Tibial artery (tissue), 4 donors: Measurements from ENCODE around the gene PAQR5.
"Not testable (repeated sequence)": the region's sequence is repeated elsewhere in the genome, so short reads cannot be mapped to it uniquely, and the experiment has no call there.

ENCODE experiments used
- DNase-seq, 2 donors: peaks; one replicate each; pipeline ENCODE4 v3.0.0-alpha.2; 2019
- H3K27ac ChIP-seq, 2 donors: fragments of 200-600 bp; sonication (generic) in 1 of 2; 1 replicate in 1 of 2; 2 replicates in 1 of 2; pipeline ENCODE4 v1.5.1; 2018 to 2019; ENCODE audit warnings: mild to moderate bottlenecking in 1 of 2
- H3K27me3 ChIP-seq, 2 donors: fragments of 200-600 bp; sonication (generic) in 1 of 2; one replicate each; pipeline versions ENCODE4 v1.5.1 to v1.6.0; 2016 to 2019
- H3K36me3 ChIP-seq, 3 donors: fragments of 200-600 bp; sonication (generic) in 2 of 3; one replicate each; pipeline ENCODE4 v1.5.1; 2016 to 2019; ENCODE audit warnings: mild to moderate bottlenecking in 2 of 3
- H3K4me1 ChIP-seq, 4 donors: fragments of 200-600 bp; sonication (generic) in 2 of 4; 1 replicate in 3 of 4; 2 replicates in 1 of 4; pipeline ENCODE4 v1.5.1; 2016 to 2019
- H3K4me3 ChIP-seq, 2 donors: fragments of 200-600 bp; sonication (generic) in 1 of 2; 1 replicate in 1 of 2; 2 replicates in 1 of 2; pipeline ENCODE4 v1.5.1; 2018 to 2019; ENCODE audit warnings: mild to moderate bottlenecking in 2 of 2
- H3K9me3 ChIP-seq, 3 donors: fragments of 200-600 bp; sonication (generic) in 1 of 3; one replicate each; pipeline ENCODE4 v1.5.1; 2016 to 2019
- CTCF ChIP-seq, 2 experiments: fragments of 200-600 bp in 1 of 2; fragments of 450-650 bp in 1 of 2; IDR thresholded peaks; one replicate each; pipeline ENCODE4 v1.5.1; 2017 to 2019; ENCODE audit warnings: antibody characterized with exemption in 2 of 2, mild to moderate bottlenecking in 1 of 2, moderate library complexity in 1 of 2
- intact Hi-C: fragments of 100-400 bp; cut with DNase I; formaldehyde crosslinking; loops from one replicate; pipeline ENCODE4 v1.15.0; 2023; ENCODE audit warnings: low total_unique reads

The PAQR5 gene

GRCh38 chr15:69325456-69325971, 26.8 kb downstream of the PAQR5 start:
- H3K27me3 ChIP-seq, result peaks cover 0 to 20% of the 10 kb centered on the region in 2 donors
- H3K36me3 ChIP-seq, result no peaks in the 10 kb centered on the region
- no peaks in the 10 kb centered on the region for H3K9me3 ChIP-seq
- no peak overlapping the region for H3K4me3 ChIP-seq
- DNase-seq, result no peak
- H3K27ac ChIP-seq, result no peak overlapping the region
- no peaks in the 10 kb centered on the region for H3K4me1 ChIP-seq
- intact Hi-C loops, result no loop called here
- no peak for TF ChIP-seq CTCF (IDR thresholded peaks at IDR 0.05)

GRCh38 chr15:69328080-69328479, 29.4 kb downstream of the PAQR5 start:
- DNase-seq, result no peak
- no peaks in the 10 kb centered on the region for H3K4me1 ChIP-seq
- peaks cover 0 to 13% of the 10 kb centered on the region in 2 donors for H3K27me3 ChIP-seq
- intact Hi-C loops, result no loop called here
- H3K27ac ChIP-seq, result no peak overlapping the region
- no peaks in the 10 kb centered on the region for H3K9me3 ChIP-seq
- no peaks in the 10 kb centered on the region for H3K36me3 ChIP-seq
- no peak overlapping the region for H3K4me3 ChIP-seq
- no peak for TF ChIP-seq CTCF (IDR thresholded peaks at IDR 0.05)

- no peak overlapping the region for H3K4me3 ChIP-seq
- no peak for DNase-seq
- H3K27ac ChIP-seq, result no peak overlapping the region
- H3K9me3 ChIP-seq, result no peaks in the 10 kb centered on the region
- no peak for TF ChIP-seq CTCF (IDR thresholded peaks at IDR 0.05)
- H3K36me3 ChIP-seq, result no peaks in the 10 kb centered on the region
- no peaks in the 10 kb centered on the region for H3K4me1 ChIP-seq
- intact Hi-C loops, result no loop called here
- peaks cover 0 to 13% of the 10 kb centered on the region in 2 donors for H3K27me3 ChIP-seq
These were observed 30.0 kb downstream of the PAQR5 start for GRCh38 chr15:69328739-69329138.

- Histone ChIP-seq H3K27ac (no peak overlapping the region), H3K27me3 (no peaks in the 10 kb centered on the region), H3K4me1 (no peaks in the 10 kb centered on the region), H3K36me3 (no peaks in the 10 kb centered on the region), H3K9me3 (no peaks in the 10 kb centered on the region), H3K4me3 (no peak overlapping the region)
- DNase-seq, result no peak
- no peak for TF ChIP-seq CTCF (IDR thresholded peaks at IDR 0.05)
- intact Hi-C loops, result no loop called here
These were observed 38.4 kb downstream of the PAQR5 start for GRCh38 chr15:69337138-69337537.

- DNase-seq, result no peak
- Histone ChIP-seq H3K4me3 (no peak overlapping the region), H3K27me3 (no peaks in the 10 kb centered on the region), H3K27ac (no peak overlapping the region), H3K4me1 (no peaks in the 10 kb centered on the region), H3K9me3 (no peaks in the 10 kb centered on the region), H3K36me3 (no peaks in the 10 kb centered on the region)
- intact Hi-C loops, result no loop called here
- TF ChIP-seq CTCF (IDR thresholded peaks at IDR 0.05), result no peak
These were observed 40.0 kb downstream of the PAQR5 start for GRCh38 chr15:69338535-69339213.

- intact Hi-C loops, H3K4me1 ChIP-seq, H3K27me3 ChIP-seq: not testable (repeated sequence)
These were observed 40.5 kb downstream of the PAQR5 start for GRCh38 chr15:69339214-69339543.

More at GRCh38 chr15:69339214-69339543, 40.5 kb downstream of the PAQR5 start:
- not testable (repeated sequence) for H3K4me3 ChIP-seq, H3K36me3 ChIP-seq, H3K9me3 ChIP-seq, H3K27ac ChIP-seq, DNase-seq
